KMS-11 (cell line): ENCODE data around the gene CCDC152.

Source experiments
- H2AFZ ChIP-seq: fragments of 200-600 bp; sonication (generic); 2 replicates; pipeline ENCODE4 v1.6.1; 2016; ENCODE audit warnings: antibody characterized with exemption, mixed run types, low read depth
- H3K27ac ChIP-seq: fragments of 200-600 bp; sonication (generic); 2 replicates; pipeline ENCODE4 v1.6.1; 2016; ENCODE audit warnings: mild to moderate bottlenecking, mixed run types
- H3K27me3 ChIP-seq: fragments of 200-600 bp; sonication (generic); 2 replicates; pipeline ENCODE4 v1.6.1; 2017; ENCODE audit warnings: mild to moderate bottlenecking, low read depth, mixed run types, moderate library complexity; ENCODE audit not compliant: insufficient read depth
- H3K36me3 ChIP-seq: fragments of 200-600 bp; sonication (generic); 2 replicates; pipeline ENCODE4 v1.6.1; 2017; ENCODE audit warnings: mild to moderate bottlenecking, mixed run types; ENCODE audit not compliant: insufficient read depth
- H3K4me1 ChIP-seq: fragments of 200-600 bp; sonication (generic); 2 replicates; pipeline ENCODE4 v1.6.1; 2016; ENCODE audit warnings: mild to moderate bottlenecking, low read depth, mixed run types; ENCODE audit not compliant: poor library complexity, severe bottlenecking
- H3K4me2 ChIP-seq: fragments of 200-600 bp; sonication (generic); 2 replicates; pipeline ENCODE4 v1.7.0; 2016; ENCODE audit warnings: mild to moderate bottlenecking, mixed run types
- H3K4me3 ChIP-seq: fragments of 200-600 bp; sonication (generic); IDR thresholded peaks from 2 replicates; pipeline ENCODE4 v1.6.1; 2017; ENCODE audit warnings: low read depth, low read length, mixed read lengths; ENCODE audit not compliant: insufficient read depth
- H3K79me2 ChIP-seq: fragments of 200-600 bp; sonication (generic); 2 replicates; pipeline ENCODE4 v1.6.1; 2016; ENCODE audit warnings: low read depth, mixed run types; ENCODE audit not compliant: insufficient read depth
- H3K9ac ChIP-seq: fragments of 200-600 bp; sonication (generic); 2 replicates; pipeline ENCODE4 v1.6.1; 2016; ENCODE audit warnings: mild to moderate bottlenecking, mixed run types
- H4K20me1 ChIP-seq: fragments of 200-600 bp; sonication (generic); 2 replicates; pipeline ENCODE4 v1.6.1; 2016; ENCODE audit warnings: mild to moderate bottlenecking, mixed run types; ENCODE audit not compliant: insufficient read depth
- CTCF ChIP-seq: fragments of 200-600 bp; sonication (generic); conservative IDR thresholded peaks from 2 replicates; pipeline ENCODE4 v1.6.1; 2017; ENCODE audit warnings: low read depth, mild to moderate bottlenecking, antibody characterized with exemption, low read length, moderate library complexity, mixed read lengths

The CCDC152 gene

GRCh38 chr5:42781584-42781983 lies 25.0 kb downstream of the CCDC152 start:
- Histone ChIP-seq H3K4me2 (no peak overlapping the region), H3K27ac (no peak overlapping the region), H3K79me2 (no peaks in the 10 kb centered on the region), H3K9ac (no peak overlapping the region), H3K27me3 (no peaks in the 10 kb centered on the region), H2AFZ (no peak overlapping the region), H3K36me3 (no peaks in the 10 kb centered on the region), H3K4me1 (no peaks in the 10 kb centered on the region), H4K20me1 (no peaks in the 10 kb centered on the region), H3K4me3 (no peak overlapping the region)
- TF ChIP-seq CTCF = no peak

- Histone ChIP-seq H2AFZ (no peak overlapping the region), H3K27ac (no peak overlapping the region), H3K9ac (no peak overlapping the region), H4K20me1 (no peaks in the 10 kb centered on the region), H3K36me3 (no peaks in the 10 kb centered on the region), H3K4me2 (no peak overlapping the region), H3K79me2 (no peaks in the 10 kb centered on the region), H3K4me3 (no peak overlapping the region), H3K4me1 (no peaks in the 10 kb centered on the region), H3K27me3 (no peaks in the 10 kb centered on the region)
- no peak for TF ChIP-seq CTCF
Observed at GRCh38 chr5:42784132-42784531, 27.5 kb downstream of the CCDC152 start.

GRCh38 chr5:42785756-42786155 lies 29.1 kb downstream of the CCDC152 start:
- Histone ChIP-seq H3K27me3 (no peaks in the 10 kb centered on the region), H3K4me2 (no peak overlapping the region), H4K20me1 (no peaks in the 10 kb centered on the region), H2AFZ (no peak overlapping the region), H3K9ac (no peak overlapping the region), H3K27ac (no peak overlapping the region), H3K4me1 (no peaks in the 10 kb centered on the region), H3K36me3 (no peaks in the 10 kb centered on the region), H3K4me3 (no peak overlapping the region), H3K79me2 (no peaks in the 10 kb centered on the region)
- no peak for TF ChIP-seq CTCF

- Histone ChIP-seq H3K27ac (no peak overlapping the region), H3K79me2 (no peaks in the 10 kb centered on the region), H2AFZ (no peak overlapping the region), H3K4me1 (no peaks in the 10 kb centered on the region), H3K27me3 (no peaks in the 10 kb centered on the region), H3K4me2 (no peak overlapping the region), H3K4me3 (no peak overlapping the region), H3K9ac (no peak overlapping the region), H4K20me1 (no peaks in the 10 kb centered on the region), H3K36me3 (no peaks in the 10 kb centered on the region)
- TF ChIP-seq CTCF = no peak
Observed at GRCh38 chr5:42787073-42787472, 30.5 kb downstream of the CCDC152 start.

GRCh38 chr5:42787845-42788244 lies 31.2 kb downstream of the CCDC152 start:
- Histone ChIP-seq H2AFZ (no peak overlapping the region), H3K27ac (no peak overlapping the region), H3K4me3 (no peak overlapping the region), H3K4me2 (no peak overlapping the region), H3K9ac (no peak overlapping the region), H3K27me3 (no peaks in the 10 kb centered on the region), H3K79me2 (no peaks in the 10 kb centered on the region), H3K4me1 (no peaks in the 10 kb centered on the region), H3K36me3 (no peaks in the 10 kb centered on the region), H4K20me1 (no peaks in the 10 kb centered on the region)
- no peak for TF ChIP-seq CTCF
